ENCODE results near the gene TARDBP.
"Not testable (repeated sequence)": the region's sequence is repeated elsewhere in the genome, so short reads cannot be mapped to it uniquely, and the experiment has no call there.

The TARDBP gene

DNA sequence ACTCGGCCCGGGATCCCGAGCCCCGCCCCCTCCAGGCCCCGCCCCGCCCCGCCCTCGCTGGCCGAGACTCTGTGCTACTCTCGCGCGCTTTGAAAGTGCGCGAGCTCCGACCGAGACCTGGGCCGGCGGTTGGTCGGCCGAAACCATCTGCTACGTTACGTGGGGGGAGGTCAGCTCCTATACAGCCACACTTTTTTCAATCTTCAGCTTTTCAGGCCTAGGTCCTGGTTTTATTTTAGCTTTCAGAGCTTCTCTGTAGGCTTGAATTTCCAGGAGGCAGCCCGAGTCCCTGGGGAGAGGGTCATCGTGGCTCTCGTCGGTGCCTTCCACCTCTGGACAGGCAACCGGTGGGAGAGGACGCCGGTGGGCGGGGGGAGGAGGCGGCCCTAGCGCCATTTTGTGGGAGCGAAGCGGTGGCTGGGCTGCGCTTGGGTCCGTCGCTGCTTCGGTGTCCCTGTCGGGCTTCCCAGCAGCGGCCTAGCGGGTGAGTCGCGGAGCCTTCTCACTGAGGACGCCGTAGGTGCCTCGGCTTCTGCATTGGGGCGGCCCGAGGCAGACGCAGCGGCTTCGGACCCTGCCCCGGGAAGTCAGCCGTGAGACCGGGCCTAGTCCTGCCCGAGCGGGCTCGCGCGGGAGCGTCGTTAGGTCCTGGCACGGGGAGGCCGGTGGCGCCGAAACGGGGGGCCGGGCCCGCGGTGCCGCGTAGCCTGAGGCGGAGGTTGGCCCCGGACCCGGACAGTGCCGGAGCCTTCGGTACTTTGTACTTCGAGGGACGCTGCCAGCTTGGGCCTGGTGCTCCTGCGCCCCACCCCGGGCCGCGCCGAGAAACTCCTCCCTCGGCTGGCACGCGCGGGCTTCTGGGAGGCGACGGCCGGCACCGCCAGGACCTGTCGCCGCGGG is at the start of gene TARDBP:
TARDBP (plus strand) TSS at position 395 of the 900 bp plus-strand sequence. CDS start 1,074 bp downstream, outside the sequence.
- DNase-seq (ENCODE audit: low read depth in 3 of 3), result peak; percentile 79 to 87 (median 82)

DNA sequence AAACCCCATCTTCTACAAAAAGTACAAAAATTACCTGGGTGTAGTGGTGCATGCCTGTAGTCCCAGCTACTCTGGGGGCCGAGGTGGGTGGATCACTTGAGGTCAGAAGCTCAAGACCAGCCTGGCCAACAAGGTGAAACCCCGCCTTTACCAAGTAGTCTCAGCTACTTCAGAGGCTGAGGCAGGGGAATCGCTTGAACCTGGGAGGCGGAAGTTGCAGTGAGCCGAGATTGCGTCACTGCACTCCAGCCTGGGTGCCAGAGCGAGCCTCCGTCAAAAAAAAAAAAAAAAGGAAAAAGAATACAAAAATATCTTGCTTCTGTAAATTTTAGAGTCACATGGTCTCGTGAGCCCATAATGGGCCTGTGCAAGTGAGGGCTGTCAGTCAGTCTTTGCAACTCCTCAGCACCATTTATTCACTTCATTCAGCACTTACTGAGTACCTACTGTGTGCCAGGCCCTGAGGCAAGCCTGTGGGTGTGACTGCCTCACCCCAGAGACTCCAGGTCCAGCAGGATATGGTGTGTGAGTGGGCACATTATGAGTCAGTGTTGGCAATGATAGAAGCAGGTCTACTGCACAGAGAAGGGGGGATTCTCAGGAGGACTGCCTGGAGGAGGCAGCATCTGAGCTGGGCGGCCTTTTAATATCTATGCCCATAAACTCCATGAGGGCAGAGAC is 46.8 kb upstream of the TARDBP start:
- DNase-seq (ENCODE audit: low read depth in 3 of 3), result no peak

DNA sequence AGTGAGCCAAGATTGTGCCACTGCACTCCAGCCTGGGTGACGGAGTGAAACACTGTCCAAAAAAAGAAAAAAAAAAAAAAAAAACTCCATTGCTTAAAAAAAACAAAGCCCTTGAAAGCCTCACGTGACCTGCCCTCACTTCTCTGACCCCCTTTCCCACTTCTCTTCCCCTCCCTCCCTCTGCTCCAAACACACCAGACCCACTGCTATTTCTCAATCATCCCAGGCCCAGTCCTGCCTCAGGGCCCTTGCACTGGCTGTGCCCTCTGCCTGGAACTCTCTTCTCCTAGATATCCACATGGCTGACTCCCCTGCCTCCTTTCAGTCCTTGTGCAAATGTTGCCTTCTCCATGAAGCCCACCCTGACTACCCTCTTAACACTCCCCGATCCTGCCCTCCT is 45.4 kb upstream of the TARDBP start:
- DNase-seq (ENCODE audit: low read depth in 3 of 3), result no peak

DNA sequence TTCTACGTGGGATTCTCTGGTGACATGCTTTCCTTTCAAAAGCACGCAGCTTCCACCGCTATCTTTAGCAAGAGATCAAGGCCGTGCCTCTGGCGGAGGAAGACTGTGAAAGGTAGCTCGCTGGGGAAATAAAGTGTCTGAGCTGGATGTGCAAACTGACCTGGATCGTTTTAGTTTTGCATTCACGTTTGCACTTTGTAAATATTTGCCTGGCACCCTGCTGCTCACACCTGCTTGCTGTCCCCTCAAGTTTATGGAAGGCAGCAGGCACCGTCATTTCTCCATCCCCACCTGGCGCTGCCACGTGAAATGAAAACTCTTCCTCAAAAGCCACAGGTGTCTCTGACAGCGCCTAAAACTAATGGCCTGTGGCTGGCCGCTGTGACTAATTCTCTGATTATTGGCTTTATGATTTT is 44.0 kb upstream of the TARDBP start:
- no peak for DNase-seq (ENCODE audit: low read depth in 3 of 3)

DNA sequence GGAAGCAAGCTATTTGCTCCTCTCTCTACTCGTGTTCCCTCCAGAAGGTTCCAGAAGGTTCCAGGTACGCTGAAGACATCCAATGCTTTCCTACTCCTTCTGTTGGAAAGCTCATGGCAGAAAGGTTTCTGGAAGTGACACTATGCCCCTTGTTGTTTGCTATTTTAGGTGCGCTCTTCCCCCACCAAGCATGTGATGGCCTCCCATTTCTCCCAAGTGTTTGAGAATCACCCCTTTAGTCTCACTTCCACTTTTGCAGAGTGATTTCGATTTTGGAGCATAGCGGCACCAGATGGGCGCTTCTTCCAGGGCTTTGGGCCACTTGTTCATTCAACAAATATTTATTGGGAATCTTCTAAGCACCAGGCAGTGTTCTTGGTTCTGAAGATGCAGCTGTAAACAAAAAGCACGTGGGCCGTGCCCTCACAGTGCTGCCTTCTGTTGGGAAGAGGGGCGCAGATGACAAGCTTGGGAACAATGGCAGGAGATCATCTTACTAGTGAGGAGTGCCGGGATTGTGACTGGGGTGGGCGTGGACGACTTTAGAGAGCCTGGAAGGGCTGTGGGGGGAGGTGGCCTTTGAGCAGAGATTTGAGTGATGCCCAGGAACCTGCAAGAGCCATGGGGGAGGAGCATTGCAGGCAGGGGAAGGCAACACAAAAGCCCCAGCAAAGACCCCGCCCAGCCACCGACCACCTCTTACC is 43.0 kb upstream of the TARDBP start:
- DNase-seq (ENCODE audit: low read depth in 3 of 3), result no peak

DNA sequence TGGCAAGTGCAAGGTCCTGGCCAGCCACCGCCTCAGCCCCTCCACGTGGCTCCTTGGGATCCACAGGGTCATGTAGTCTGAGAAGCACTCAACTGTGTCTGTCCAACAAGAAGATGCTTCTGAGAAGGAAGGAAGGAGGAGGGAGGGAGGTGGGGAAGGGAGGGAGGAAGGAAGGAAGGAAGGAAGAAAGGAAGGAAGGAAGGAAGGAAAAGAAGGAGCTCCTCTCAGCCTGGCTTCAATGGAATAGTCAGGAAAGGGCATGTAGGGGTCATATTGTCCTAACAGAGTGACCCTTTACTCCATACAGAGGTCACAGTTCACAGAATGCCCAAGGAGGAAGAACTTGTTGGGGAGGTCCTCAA is 42.5 kb upstream of the TARDBP start:
- DNase-seq (ENCODE audit: low read depth in 3 of 3), result no peak

DNA sequence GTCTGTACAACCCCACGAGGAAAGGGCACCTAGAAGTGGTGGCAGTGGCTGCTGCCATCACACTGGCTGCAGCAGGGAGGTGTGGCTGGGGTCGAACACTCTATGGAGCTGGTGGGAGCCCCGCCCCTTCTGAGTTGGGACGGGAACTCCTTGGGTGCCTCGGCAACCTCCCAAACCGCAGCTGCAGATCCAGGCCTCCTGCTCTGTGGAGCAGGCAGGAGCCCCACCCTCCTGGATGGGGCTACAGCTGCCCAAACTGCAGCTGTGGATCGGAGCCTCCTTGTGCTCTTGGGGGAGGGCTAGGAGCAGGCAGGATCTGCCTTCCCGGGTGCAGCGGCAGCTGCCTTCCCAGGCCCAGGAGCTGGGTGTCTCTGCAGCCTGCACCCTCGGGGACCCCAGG is 38.9 kb upstream of the TARDBP start:
- DNase-seq (ENCODE audit: low read depth in 3 of 3), result no peak

DNA sequence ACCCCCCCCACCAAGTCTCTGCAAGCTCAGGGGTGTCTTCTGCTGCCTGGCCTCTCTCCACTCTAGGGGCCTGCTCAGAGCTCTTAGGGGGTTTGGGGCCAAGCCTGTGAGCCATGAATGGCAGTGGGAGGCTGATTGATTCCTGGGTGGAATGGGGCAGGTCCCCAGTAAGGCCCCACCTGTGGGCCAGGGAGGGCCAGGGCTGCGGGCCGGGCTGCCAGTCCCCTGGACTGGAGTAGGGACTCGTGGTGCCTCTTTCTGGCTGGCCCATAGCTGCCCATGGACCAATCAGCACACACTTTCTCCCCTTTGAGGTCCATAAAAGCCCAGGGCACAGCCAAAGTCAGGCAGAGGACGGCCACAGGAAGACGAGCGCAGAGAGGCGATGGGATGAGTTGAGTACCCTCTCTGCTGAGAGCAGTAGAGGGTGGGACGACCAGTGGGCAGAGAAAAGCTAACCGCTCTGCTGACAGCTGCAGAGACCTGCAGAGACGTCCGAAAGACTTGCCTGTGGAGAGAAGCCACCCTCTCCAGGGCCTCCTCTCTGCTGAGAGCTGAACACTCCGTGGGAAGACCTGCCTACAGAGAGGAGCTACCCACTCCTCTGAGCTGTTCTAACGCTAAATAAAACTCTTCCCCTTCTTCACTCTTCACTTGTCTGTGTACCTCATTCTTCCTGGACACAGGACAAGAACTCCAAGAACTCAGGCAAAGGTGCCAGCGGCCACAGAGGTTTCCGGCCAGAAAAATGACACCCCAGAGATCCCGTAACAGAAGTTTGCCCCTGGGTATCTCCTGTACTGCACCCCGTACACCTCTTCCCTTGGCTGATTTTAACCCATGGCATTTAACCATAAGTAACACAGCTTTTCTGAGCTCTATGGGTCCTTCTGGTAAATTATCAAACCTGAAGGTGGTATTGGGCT is 38.2 kb upstream of the TARDBP start:
- DNase-seq (ENCODE audit: low read depth in 3 of 3), result no peak

DNA sequence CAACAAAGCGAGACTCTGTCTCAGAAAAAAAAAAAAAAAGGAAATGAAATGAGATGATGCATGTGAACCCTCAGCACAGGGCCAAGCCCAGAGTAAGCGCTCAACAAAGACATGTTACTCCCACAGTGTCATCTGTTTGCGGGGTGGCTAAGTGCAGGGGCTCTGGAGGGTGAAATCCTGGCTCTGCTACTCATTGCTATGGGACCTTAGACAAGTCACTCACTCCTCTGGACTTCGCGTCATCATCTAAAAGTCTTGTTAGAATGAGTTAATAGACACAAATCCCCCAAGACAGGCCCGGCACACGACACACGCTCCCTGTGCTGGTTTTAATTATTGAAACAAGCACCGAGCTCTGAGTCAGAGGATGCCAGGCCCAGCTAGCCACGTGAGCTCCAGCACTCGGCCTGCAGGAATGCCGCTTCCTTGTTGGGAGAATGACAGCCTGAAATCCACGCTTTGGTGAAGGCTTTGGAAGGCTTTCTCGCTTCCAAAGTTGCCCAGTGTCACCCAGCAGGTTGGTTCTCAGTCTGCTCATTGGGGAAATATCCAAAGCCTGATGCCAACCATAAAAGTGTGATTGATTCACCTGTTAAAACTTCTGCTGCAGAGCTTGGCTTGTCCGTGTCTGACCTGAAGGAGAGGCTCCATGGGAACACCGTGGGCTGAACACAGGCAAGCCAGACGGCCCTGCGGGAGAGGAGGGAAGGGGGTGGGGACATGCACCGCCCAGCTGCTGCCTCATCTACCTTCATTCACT is 36.7 kb upstream of the TARDBP start:
- no peak for DNase-seq (ENCODE audit: low read depth in 3 of 3)

DNA sequence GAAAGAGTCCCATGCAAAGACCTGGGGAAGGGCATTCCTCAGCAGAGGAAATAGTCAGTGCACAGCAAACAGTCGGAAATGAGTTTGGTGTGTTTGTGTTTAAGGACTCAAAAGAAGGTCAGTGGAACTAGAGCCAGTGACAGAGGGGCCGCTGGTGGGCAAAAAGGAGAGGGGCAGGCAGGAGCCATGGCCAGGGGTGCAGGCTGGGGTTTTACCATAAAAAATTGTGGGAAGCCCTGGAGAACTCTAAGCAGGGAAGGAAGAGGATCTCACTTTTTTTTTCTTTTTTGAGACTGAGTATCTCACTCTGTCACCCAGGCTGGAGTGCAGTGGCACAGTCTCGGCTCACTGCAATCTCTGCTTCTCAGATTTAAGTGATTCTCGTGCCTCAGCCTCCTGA is 33.7 kb upstream of the TARDBP start:
- no peak for DNase-seq (ENCODE audit: low read depth in 3 of 3)

DNA sequence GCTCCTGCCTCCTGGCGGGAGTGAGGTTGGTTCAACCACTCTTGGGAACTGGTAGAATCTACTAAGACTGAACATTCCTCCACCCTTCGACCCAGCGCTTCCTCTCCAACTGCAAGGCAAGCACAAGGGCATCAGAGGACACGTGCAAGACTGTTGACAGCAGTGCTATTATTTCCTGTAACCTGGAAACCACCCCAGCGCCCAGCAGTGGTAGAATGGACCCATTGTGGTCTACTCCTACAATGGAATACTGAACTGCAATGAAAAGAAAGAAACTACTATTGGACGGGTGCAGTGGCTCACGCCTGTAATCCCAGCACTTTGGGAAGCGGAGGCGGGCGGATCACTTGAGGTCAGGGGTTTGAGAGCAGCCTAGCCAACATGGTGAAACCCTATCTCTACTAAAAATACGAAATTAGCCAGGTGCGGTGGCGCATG is 33.0 kb upstream of the TARDBP start:
- no peak for DNase-seq (ENCODE audit: low read depth in 3 of 3)

DNA sequence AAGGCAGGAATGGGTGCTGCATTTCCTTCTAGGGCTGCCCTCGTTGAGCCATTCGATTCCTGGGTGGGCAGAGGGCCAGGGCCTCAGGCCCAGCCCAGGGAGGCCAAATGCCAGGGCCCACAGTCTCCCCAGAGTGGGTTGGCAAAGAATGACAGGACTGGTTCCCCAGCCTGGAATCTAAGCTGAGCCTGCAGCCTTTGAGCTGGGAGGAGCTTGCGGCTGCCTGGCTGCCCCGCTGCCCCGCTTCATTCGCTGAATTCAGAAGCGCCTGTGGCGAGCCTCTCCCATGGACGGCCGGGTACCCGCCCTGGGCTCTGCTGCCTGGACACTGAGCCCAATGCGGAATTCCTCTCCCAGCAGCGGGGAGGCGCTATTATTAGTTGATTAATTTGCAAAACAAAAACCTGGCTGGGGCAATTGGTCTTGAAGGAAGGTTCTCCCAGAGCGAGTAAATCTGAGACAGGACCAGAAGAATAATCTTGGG is 32.3 kb upstream of the TARDBP start:
- DNase-seq (ENCODE audit: low read depth in 3 of 3), result no peak

DNA sequence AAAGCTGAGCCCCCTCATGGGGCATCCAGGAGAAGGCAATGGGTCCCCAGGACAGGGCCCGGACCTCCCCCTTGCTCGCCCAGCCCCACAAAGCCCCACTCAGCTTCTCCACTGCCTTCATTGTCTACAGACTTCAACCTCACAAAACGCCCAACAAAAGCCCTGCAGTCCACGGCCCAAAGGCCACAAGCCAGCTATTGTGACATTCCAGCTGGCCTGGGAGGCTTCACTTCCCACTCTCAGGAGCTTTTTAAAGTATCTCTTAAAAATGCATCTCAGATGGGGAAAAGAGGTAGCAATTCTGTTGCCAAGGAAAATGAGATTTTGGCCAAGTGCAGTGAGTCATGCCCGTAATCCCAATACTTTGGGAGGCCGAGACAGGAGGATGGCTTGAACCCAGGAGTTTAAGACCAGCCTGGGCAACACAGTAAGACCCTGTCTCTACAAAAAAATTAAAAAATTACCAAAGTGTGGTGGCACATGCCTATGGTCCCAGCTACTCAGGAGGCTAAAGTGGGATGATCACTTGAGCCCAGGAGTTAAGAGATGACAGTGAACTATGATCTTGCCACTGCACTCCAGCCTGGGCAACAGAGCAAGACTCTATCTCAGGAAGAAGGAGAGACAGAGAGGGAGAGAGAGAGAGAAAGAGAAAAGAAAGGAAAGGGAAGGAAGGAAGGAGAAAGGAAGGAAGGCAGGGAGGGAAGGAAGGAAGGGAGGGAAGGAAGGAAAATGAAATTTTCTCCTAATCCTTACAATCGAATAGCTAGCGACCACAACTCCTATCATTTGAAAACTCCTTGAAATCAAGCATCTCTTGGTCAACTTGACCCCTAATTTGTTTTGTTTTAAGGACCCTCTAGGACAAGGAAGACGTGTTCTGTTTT is 31.4 kb upstream of the TARDBP start:
- DNase-seq (ENCODE audit: low read depth in 3 of 3), result no peak

DNA sequence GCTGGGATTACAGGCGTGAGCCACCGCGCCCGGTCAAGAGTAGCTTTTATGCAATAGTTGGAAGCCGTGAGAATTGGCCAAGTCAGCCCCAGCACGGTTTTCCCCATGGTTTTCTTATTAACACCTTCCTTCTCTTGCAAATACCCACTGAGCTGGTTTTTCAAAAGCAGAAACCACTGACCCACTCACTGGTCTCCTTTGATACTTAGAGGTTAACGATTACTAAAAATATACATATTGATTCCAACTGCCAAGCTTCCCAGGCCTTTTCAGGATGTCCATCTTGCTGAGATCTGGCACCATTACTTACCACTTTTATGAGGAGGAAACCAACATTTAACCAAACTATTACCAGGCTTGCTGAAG is 25.9 kb upstream of the TARDBP start:
- no peak for DNase-seq (ENCODE audit: low read depth in 3 of 3)

DNA sequence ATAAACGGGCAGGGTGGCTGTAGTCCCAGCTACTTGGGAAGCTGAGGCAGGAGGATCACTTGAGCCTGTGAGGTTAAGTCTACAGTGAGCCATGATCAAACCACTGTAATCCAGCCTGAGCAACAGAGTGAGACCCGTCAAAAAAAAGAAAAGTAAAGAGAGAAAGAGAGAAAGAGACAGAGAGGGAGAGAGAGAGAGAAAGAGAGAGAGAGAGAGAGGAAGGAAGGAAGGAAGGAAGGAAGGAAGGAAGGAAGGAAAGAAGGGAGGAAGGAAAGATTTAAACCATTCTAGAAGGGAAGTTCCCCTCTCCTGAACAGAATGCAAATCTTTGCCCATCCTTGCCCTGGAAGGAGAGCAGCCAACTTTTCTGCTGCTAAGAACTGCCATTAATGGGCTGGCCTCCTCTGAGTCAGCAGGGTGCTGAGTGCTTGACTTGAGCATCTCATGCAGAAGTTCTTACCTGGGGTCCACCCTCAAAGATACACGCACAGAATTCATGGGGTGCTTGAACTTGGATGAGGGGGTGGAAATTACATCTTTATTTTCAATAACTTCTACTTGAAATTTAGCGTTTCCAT is 24.5 kb upstream of the TARDBP start:
- no peak for DNase-seq (ENCODE audit: low read depth in 3 of 3)

DNA sequence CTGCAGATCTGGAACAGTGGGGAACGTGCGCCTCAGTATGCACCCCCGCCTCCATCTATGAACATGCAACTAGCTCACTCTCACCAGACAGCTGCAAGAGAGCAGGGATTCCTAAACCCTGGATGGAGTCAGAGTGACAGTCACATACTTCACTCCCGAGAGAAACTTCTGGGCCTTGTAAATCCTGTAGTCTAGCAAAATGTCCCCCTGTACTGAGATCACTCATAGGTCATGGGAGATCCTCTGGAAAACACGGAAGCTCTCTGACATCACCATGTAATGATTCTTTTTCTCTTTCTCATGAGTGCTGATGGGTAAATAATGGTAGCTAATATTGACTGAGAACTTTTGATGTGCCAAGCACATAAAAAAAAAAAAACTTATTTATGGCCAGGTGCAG is 23.4 kb upstream of the TARDBP start:
- no peak for DNase-seq (ENCODE audit: low read depth in 3 of 3)

DNA sequence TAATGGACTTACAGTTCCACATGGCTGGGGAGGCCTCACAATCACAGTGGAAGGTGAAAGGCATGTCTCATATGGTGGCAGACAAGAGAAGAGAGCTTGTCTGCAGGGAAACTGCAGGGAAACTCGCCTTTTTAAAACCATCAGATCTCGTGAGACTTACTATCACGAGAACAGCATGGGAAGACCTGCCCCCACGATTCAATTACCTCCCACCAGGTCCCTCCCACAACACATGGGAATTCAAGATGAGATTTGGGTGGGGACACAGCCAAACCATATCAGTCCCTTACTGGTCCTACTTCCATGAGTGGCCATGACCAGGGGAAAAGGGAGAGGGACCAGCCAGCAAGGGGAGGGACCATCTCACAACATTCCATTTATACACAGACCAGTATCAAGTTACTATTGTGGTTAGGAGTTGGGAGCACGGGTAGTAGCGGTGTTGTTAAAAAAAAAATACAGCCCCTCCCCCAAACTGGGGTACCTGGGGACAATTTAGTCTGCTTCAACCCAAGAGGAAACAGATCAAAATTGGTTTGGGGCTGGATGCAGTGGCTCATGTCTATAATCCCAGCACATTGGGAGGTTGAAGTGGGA is 22.4 kb upstream of the TARDBP start:
- not testable (repeated sequence) for DNase-seq (ENCODE audit: low read depth in 3 of 3)

DNA sequence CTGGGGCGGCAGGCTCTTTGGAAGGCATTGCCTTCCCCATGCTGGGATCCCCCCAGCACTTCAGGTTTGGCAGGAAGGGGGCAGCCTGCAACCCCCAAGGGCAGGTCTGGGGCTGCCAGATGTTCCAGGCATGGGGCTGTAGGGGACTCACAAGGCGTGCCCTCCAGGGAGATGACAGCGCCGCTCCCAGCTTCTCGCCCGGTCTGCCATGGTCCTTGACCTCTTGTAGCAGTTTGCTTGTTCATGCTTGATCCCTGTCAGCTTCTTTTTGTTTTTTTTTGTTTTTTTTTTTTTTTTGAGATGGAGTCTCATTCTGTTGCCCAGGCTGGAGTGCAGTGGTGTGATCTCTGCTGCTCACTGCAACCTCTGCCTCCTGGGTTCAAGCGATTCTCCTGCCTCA is 21.6 kb upstream of the TARDBP start:
- no peak for DNase-seq (ENCODE audit: low read depth in 3 of 3)

DNA sequence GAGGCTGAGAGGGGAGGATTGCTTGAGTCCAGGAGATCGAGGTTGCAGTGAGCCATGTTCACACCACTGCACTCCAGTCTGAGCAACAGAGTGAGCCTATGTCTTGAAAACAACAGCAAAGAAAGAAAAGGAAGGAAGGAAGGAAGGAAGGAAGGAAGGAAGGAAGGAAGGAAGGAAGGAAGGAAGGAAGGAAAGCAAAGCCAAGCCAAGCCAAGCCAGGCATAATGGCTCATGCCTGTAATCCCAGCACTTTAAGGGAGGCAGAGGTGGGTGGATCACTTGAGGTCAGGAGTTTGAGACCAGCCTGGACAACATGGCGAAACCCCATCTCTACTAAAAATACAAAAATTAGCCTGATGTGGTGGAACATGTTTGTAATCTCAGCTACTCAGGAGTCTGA is 20.4 kb upstream of the TARDBP start:
- not testable (repeated sequence) for DNase-seq (ENCODE audit: low read depth in 3 of 3)
